Activated CD8-positive, alpha-beta memory T cell treated with anti-CD3 and anti-CD28 coated beads, Interleukin-2, amount 10 ng/mL, durations not matched to agents 7 days and 5 days (primary cell): Measurements from ENCODE around the gene IDUA. TPM values are rescaled to one million over a fixed set of nuclear protein-coding genes. Genes with fewer than 3 reads are reported as not detected.
"Not testable (repeated sequence)": the region's sequence is repeated elsewhere in the genome, so short reads cannot be mapped to it uniquely, and the experiment has no call there.

Experiments
- ATAC-seq: fragments of 150-1000 bp; cut with Tn5 transposase; one replicate; pipeline ENCODE4 v1.10.0; 2021; ENCODE audit warnings: moderate library complexity
- CTCF ChIA-PET: fragments of 350-600 bp; sonication (Branson Sonifier 250); formaldehyde crosslinking; loops from one replicate; lab custom pipeline; 2021; ENCODE audit warnings: antibody characterized with exemption; lab: Charles Lee
- DNase-seq: peaks from one replicate; pipeline ENCODE4 v3.0.0-alpha.2; 2020
- H3K27ac Mint-ChIP-seq: one replicate; pipeline ENCODE4 v1.8.0; 2021; ENCODE audit warnings: mild to moderate bottlenecking, mixed read lengths
- H3K27me3 Mint-ChIP-seq: one replicate; pipeline ENCODE4 v1.8.0; 2021; ENCODE audit warnings: mixed read lengths
- H3K36me3 Mint-ChIP-seq: one replicate; pipeline ENCODE4 v1.8.0; 2021; ENCODE audit warnings: mild to moderate bottlenecking, mixed read lengths
- H3K4me1 Mint-ChIP-seq: one replicate; pipeline ENCODE4 v1.8.0; 2021; ENCODE audit warnings: mixed read lengths
- H3K4me3 Mint-ChIP-seq: one replicate; pipeline ENCODE4 v1.8.0; 2021; ENCODE audit warnings: mild to moderate bottlenecking, moderate library complexity, mixed read lengths
- H3K9me3 Mint-ChIP-seq: one replicate; pipeline ENCODE4 v1.8.0; 2022; ENCODE audit warnings: low read depth, mixed read lengths
- total RNA-seq, 2 experiments: library from RNA; stranded (reverse); gene quantifications; one replicate each; pipeline ENCODE4 v1.2.3, GENCODE V29; 2021

Gene IDUA
- total RNA-seq, 2 experiments from 2014 or later, result 27.1 to 28.1 TPM

GRCh38 chr4:1048773-1049590, 62.1 kb downstream of the IDUA start:
- CTCF ChIA-PET, result interaction anchor here (1.1 kb wide), 1 partner anchor 23 kb away, joined by 3 read pairs; no protein-coding TSS in a partner anchor

GRCh38 chr4:1049591-1049905, 62.7 kb downstream of the IDUA start:
- no peak for ATAC-seq
- H3K36me3 Mint-ChIP-seq, result peaks cover 2% of the 10 kb centered on the region
- CTCF ChIA-PET, result interaction anchor here (1.1 kb wide), 1 partner anchor 22 kb away, joined by 3 read pairs; no protein-coding TSS in a partner anchor
- no peak overlapping the region for H3K4me3 Mint-ChIP-seq
- H3K27ac Mint-ChIP-seq, result no peak overlapping the region
- H3K9me3 Mint-ChIP-seq, result no peaks in the 10 kb centered on the region
- H3K4me1 Mint-ChIP-seq, result no peaks in the 10 kb centered on the region
- H3K27me3 Mint-ChIP-seq, result peaks cover 16% of the 10 kb centered on the region
- DNase-seq, result no peak

More at GRCh38 chr4:1048773-1049590, 62.1 kb downstream of the IDUA start:
- DNase-seq (no peak), ATAC-seq (no peak)
- Mint-ChIP-seq H3K27me3 (peaks cover 16% of the 10 kb centered on the region), H3K4me3 (no peak overlapping the region), H3K9me3 (no peaks in the 10 kb centered on the region), H3K36me3 (peaks cover 2% of the 10 kb centered on the region), H3K4me1 (no peaks in the 10 kb centered on the region), H3K27ac (no peak overlapping the region)

GRCh38 chr4:1050486-1051213, 63.8 kb downstream of the IDUA start:
- H3K27me3 Mint-ChIP-seq, result peaks cover 15% of the 10 kb centered on the region
- peaks cover 2% of the 10 kb centered on the region for H3K36me3 Mint-ChIP-seq
- H3K27ac Mint-ChIP-seq, result no peak overlapping the region
- H3K4me3 Mint-ChIP-seq, result no peak overlapping the region
- ATAC-seq, result no peak
- CTCF ChIA-PET, result no interaction called here
- no peaks in the 10 kb centered on the region for H3K9me3 Mint-ChIP-seq
- DNase-seq, result no peak
- H3K4me1 Mint-ChIP-seq, result peaks cover 2% of the 10 kb centered on the region

- Mint-ChIP-seq H3K36me3 (peaks cover 2% of the 10 kb centered on the region), H3K9me3 (no peaks in the 10 kb centered on the region), H3K4me3 (no peak overlapping the region), H3K27me3 (peaks cover 20% of the 10 kb centered on the region), H3K4me1 (peaks cover 10% of the 10 kb centered on the region), H3K27ac (no peak overlapping the region)
- CTCF ChIA-PET, result no interaction called here
- DNase-seq (no peak), ATAC-seq (no peak)
These were observed 64.6 kb downstream of the IDUA start for GRCh38 chr4:1051472-1051871.

- DNase-seq, result no peak
- CTCF ChIA-PET, result no interaction called here
These were observed 65.4 kb downstream of the IDUA start for GRCh38 chr4:1052231-1052671.

GRCh38 chr4:1053080-1053661, 66.3 kb downstream of the IDUA start:
- DNase-seq (no peak), ATAC-seq (no peak)
- Mint-ChIP-seq H3K4me3 (no peak overlapping the region), H3K27me3 (peaks cover 15% of the 10 kb centered on the region), H3K27ac (no peak overlapping the region), H3K4me1 (peaks cover 10% of the 10 kb centered on the region), H3K9me3 (no peaks in the 10 kb centered on the region), H3K36me3 (no peaks in the 10 kb centered on the region)
- CTCF ChIA-PET, result no interaction called here

More at GRCh38 chr4:1052231-1052671, 65.4 kb downstream of the IDUA start:
- Mint-ChIP-seq H3K4me3 (no peak overlapping the region), H3K27me3 (peaks cover 17% of the 10 kb centered on the region), H3K27ac (no peak overlapping the region), H3K9me3 (no peaks in the 10 kb centered on the region), H3K4me1 (peaks cover 10% of the 10 kb centered on the region), H3K36me3 (no peaks in the 10 kb centered on the region)
- ATAC-seq, result no peak

GRCh38 chr4:1053891-1054290, 67.0 kb downstream of the IDUA start:
- H3K36me3 Mint-ChIP-seq, ATAC-seq, CTCF ChIA-PET, H3K27ac Mint-ChIP-seq, H3K4me3 Mint-ChIP-seq, DNase-seq, H3K9me3 Mint-ChIP-seq: not testable (repeated sequence)
- Mint-ChIP-seq H3K4me1 (peaks cover 10% of the 10 kb centered on the region), H3K27me3 (peaks cover 15% of the 10 kb centered on the region)

Other genes starting within 250 kb of the IDUA start
- 1 to 10 TPM in 1 of 2 experiments, under 1 TPM in 1; 0.14 to 1.3 TPM for gene CPLX1, start 160.9 kb upstream of the IDUA start, total RNA-seq
- 100 to 1,000 TPM; 152 to 176 TPM for gene GAK, start 54.7 kb upstream of the IDUA start, total RNA-seq
- 10 to 100 TPM; 23.4 to 37.2 TPM for gene TMEM175, start 54.6 kb upstream of the IDUA start, total RNA-seq
- gene DGKQ, start 13.5 kb upstream of the IDUA start, total RNA-seq, result 10 to 100 TPM; 22.9 to 27.6 TPM
- not detected for gene SLC26A1, start 6.4 kb downstream of the IDUA start, total RNA-seq
- gene FGFRL1, start 24.6 kb downstream of the IDUA start, total RNA-seq, result 1 to 10 TPM; 8.4 to 9.3 TPM
- 1 to 10 TPM; 1.2 to 3.2 TPM for gene RNF212, start 126.5 kb downstream of the IDUA start, total RNA-seq
- 10 to 100 TPM; 11.7 to 28.0 TPM for gene SPON2, start 185.5 kb downstream of the IDUA start, total RNA-seq